HepG2 (cell line): Measurements from ENCODE around the gene SNIP1. TPM values are rescaled to one million over a fixed set of nuclear protein-coding genes. Genes with fewer than 3 reads are reported as not detected.

Experiments used
- BCL3 ChIP-seq: sonication (generic); formaldehyde crosslinking; IDR thresholded peaks from 2 replicates; pipeline ENCODE4 v1.5.1; 2020; ENCODE audit warnings: mild to moderate bottlenecking, missing genetic modification reagents, moderate library complexity
- DDIT3 ChIP-seq: sonication (generic); formaldehyde crosslinking; IDR thresholded peaks from 2 replicates; pipeline ENCODE4 v1.4.0; 2020; ENCODE audit warnings: mild to moderate bottlenecking, missing genetic modification reagents
- FOXO1 ChIP-seq: sonication (generic); formaldehyde crosslinking; IDR thresholded peaks from 2 replicates; pipeline ENCODE4 v1.4.0; 2020; ENCODE audit warnings: missing genetic modification reagents
- ISX ChIP-seq: sonication (generic); formaldehyde crosslinking; conservative IDR thresholded peaks from 2 replicates; pipeline ENCODE4 v1.5.0; 2020; ENCODE audit warnings: missing genetic modification reagents
- LBX2 ChIP-seq: sonication (generic); formaldehyde crosslinking; IDR thresholded peaks from 2 replicates; pipeline ENCODE4 v1.5.0; 2020; ENCODE audit warnings: missing genetic modification reagents, mild to moderate bottlenecking, borderline replicate concordance
- MAF1 ChIP-seq: sonication (generic); formaldehyde crosslinking; IDR thresholded peaks from 2 replicates; pipeline ENCODE4 v1.5.0; 2020; ENCODE audit warnings: missing genetic modification reagents, borderline replicate concordance
- PBX3 ChIP-seq: sonication (generic); formaldehyde crosslinking; IDR thresholded peaks from 2 replicates; pipeline ENCODE4 v1.8.1; 2023; ENCODE audit warnings: missing genetic modification reagents, inconsistent platforms, borderline replicate concordance
- RXRA ChIP-seq: sonication (generic); formaldehyde crosslinking; IDR thresholded peaks from 2 replicates; pipeline ENCODE4 v1.5.1; 2020; ENCODE audit warnings: missing genetic modification reagents
- SMARCC2 ChIP-seq: fragments of 450-650 bp; IDR thresholded peaks from 2 replicates; pipeline ENCODE4 v1.6.1; 2017; ENCODE audit warnings: antibody characterized with exemption, mild to moderate bottlenecking
- SNAPC2 ChIP-seq: sonication (generic); formaldehyde crosslinking; IDR thresholded peaks from 2 replicates; pipeline ENCODE4 v1.8.1; 2022; ENCODE audit warnings: mild to moderate bottlenecking, missing genetic modification reagents
- TBP ChIP-seq: sonication (generic); formaldehyde crosslinking; IDR thresholded peaks from 2 replicates; pipeline ENCODE4 v1.5.0; 2020; ENCODE audit warnings: missing genetic modification reagents
- TRIM22 ChIP-seq: fragments of 450-650 bp; IDR thresholded peaks from 2 replicates; pipeline ENCODE4 v1.6.1; 2017
- YEATS4 ChIP-seq: sonication (generic); formaldehyde crosslinking; IDR thresholded peaks from 2 replicates; pipeline ENCODE4 v1.4.0; 2020; ENCODE audit warnings: missing genetic modification reagents, borderline replicate concordance
- ZBTB34 ChIP-seq: sonication (generic); formaldehyde crosslinking; IDR thresholded peaks from 2 replicates; pipeline ENCODE4 v1.8.0; 2022; ENCODE audit warnings: mild to moderate bottlenecking, missing genetic modification reagents
- ZC3H13 ChIP-seq: sonication (generic); formaldehyde crosslinking; IDR thresholded peaks from 2 replicates; pipeline ENCODE4 v1.8.1; 2023; ENCODE audit warnings: mild to moderate bottlenecking, missing genetic modification reagents, moderate library complexity
- ZFP62 ChIP-seq: sonication (generic); formaldehyde crosslinking; IDR thresholded peaks from 2 replicates; pipeline ENCODE4 v1.4.0; 2020; ENCODE audit warnings: missing genetic modification reagents
- ZKSCAN1 ChIP-seq: fragments of 150-350 bp; IDR thresholded peaks from 2 replicates; pipeline ENCODE4 v1.6.1; 2014; ENCODE audit warnings: low read length
- ZNF574 ChIP-seq: sonication (generic); formaldehyde crosslinking; IDR thresholded peaks from 2 replicates; pipeline ENCODE4 v1.4.0; 2020; ENCODE audit warnings: missing genetic modification reagents
- ZNF768 ChIP-seq: sonication (generic); formaldehyde crosslinking; IDR thresholded peaks from 2 replicates; pipeline ENCODE4 v1.4.0; 2020; ENCODE audit warnings: missing genetic modification reagents
- ZSCAN31 ChIP-seq: sonication (generic); formaldehyde crosslinking; IDR thresholded peaks from 2 replicates; pipeline ENCODE4 v1.5.0; 2020; ENCODE audit warnings: low read depth, mild to moderate bottlenecking, missing genetic modification reagents
- polyA plus RNA-seq, 8 experiments: library from polyadenylated mRNA; depleted of rRNA in 3 of 8; stranded (reverse) in 7 of 8; unstranded in 1 of 8; fragments of >200 nt; fragmentation: Illumina TruSeq in 4 of 8; extraction: Trizol in 4 of 8; gene quantifications; 2 replicates each; pipeline versions ENCODE4 v1.2.1 to v1.2.3, GENCODE V29; 2011 to 2016; ENCODE audit warnings: low read depth in 4 of 8, missing spikeins in 1 of 8, mixed read lengths in 1 of 8; ENCODE audit not compliant: insufficient read depth in 1 of 8
- total RNA-seq, 5 experiments: library from RNA; depleted of rRNA; stranded (reverse); fragments of >200 nt; fragmentation: Illumina TruSeq; extraction: Trizol; gene quantifications; 2 replicates each; pipeline ENCODE4 v1.2.3, GENCODE V29; 2016; ENCODE audit warnings: low read depth in 1 of 5

SNIP1 gene
- total and polyA plus RNA-seq, 2 of the 13 experiments (the other 11 are each of a cell fraction or from before 2014, with no cell fraction given) = 5.5 to 11.2 TPM

GRCh38 chr1:37514350-37515184 is 39.5 kb downstream of the SNIP1 start, which contains the start of gene MEAF6 (continued):
- peak; percentile 94; the same call in 1 of the 2 replicates for TF ChIP-seq BCL3 (CRISPR knock-in tag)
- TF ChIP-seq PBX3 (CRISPR knock-in tag) = 0 out of 2 replicates have a peak, but pooled peaks have one; percentile 42
- TF ChIP-seq YEATS4 = peak; percentile 91
- TF ChIP-seq ISX (CRISPR knock-in tag) = peak; percentile 65; the same call in 1 of the 2 replicates
- no peak for TF ChIP-seq ZBTB34 (CRISPR knock-in tag)
- TF ChIP-seq LBX2 (CRISPR knock-in tag) = no peak
- TF ChIP-seq TBP (CRISPR knock-in tag) = no peak
- 0 out of 2 replicates have a peak, but pooled peaks have one; percentile 36 for TF ChIP-seq RXRA (CRISPR knock-in tag)
- 0 out of 2 replicates have a peak, but pooled peaks have one; percentile 5 for TF ChIP-seq FOXO1 (CRISPR knock-in tag)
- 0 out of 2 replicates have a peak, but pooled peaks have one; percentile 48 for TF ChIP-seq SNAPC2
- no peak for TF ChIP-seq ZFP62 (CRISPR knock-in tag)
- no peak for TF ChIP-seq ZKSCAN1
- no peak; the same call in 1 of the 2 replicates for TF ChIP-seq ZSCAN31 (CRISPR knock-in tag)
- TF ChIP-seq SMARCC2 = no peak
- TF ChIP-seq ZNF574 (CRISPR knock-in tag) = peak; percentile 87
- TF ChIP-seq DDIT3 (CRISPR knock-in tag) = no peak
- peak; percentile 90; the same call in 1 of the 2 replicates for TF ChIP-seq MAF1 (CRISPR knock-in tag)
- no peak for TF ChIP-seq ZC3H13
- no peak for TF ChIP-seq TRIM22
- 0 out of 2 replicates have a peak, but pooled peaks have one; percentile 46 for TF ChIP-seq ZNF768
